Measurements from ENCODE around the gene SEMA4C. TPM values are rescaled to one million over a fixed set of nuclear protein-coding genes. Genes with fewer than 3 reads are reported as not detected.

SEMA4C gene
- total RNA-seq, 1 experiment from 2014 or later, result 40.2 TPM

- no peaks in the 10 kb centered on the region for H3K36me3 ChIP-seq (ENCODE audit: control insufficient read depth, insufficient read depth, low read length)
- H3K4me3 ChIP-seq (ENCODE audit: low read depth in 2 of 2, low read length in 2 of 2), result no peak overlapping the region
- ChIA-PET POLR2A (interaction anchor here (0.7 kb wide), 1 partner anchor 10 kb away, joined by 3 read pairs; no protein-coding TSS in a partner anchor), CTCF (interaction anchor here (1.1 kb wide), 1 partner anchor 470 kb away, joined by 5 read pairs; no protein-coding TSS in a partner anchor)
- H3K9me3 ChIP-seq (ENCODE audit: control insufficient read depth, insufficient read depth, low read depth, low read length), result no peaks in the 10 kb centered on the region
- H3K27me3 ChIP-seq (ENCODE audit: control insufficient read depth, insufficient read depth, low read length), result no peaks in the 10 kb centered on the region
- no TSS peak for BruUV-seq (replicated peaks)
- in situ Hi-C loops (cut with HindIII; ENCODE audit: low pct_unique_long_range_greater_than_20kb, low sequenced_read_pairs) (no loop called here), intact Hi-C loops (cut with micrococcal nuclease; ENCODE audit: unreplicated experiment) (no loop called here)
- 0 out of 2 replicates have a peak, but pooled peaks cover 3% of the 10 kb centered on the region for H3K4me1 ChIP-seq (ENCODE audit: control insufficient read depth, insufficient read depth, low read length)
- DNase-seq (ENCODE audit: low read depth, low spot score) (no peak), ATAC-seq (no peak)
- no peak for TF ChIP-seq REST (IDR thresholded peaks at IDR 0.05; ENCODE audit: insufficient read depth in 1 of 2, low read depth in 2 of 2, low read length in 1 of 2)
- TF ChIP-seq SIN3A (IDR thresholded peaks at IDR 0.05; ENCODE audit: borderline replicate concordance, insufficient read depth, low read depth, low read length), result no peak
- no peak for TF ChIP-seq TCF7L2 (IDR thresholded peaks at IDR 0.05; ENCODE audit: low read depth, low read length)
- TF ChIP-seq CTCF (IDR thresholded peaks at IDR 0.05), result no peak
- TF ChIP-seq POLR2AphosphoS5 (IDR thresholded peaks at IDR 0.05; ENCODE audit: low read depth, low read length), result no peak
- H3K27ac ChIP-seq (ENCODE audit: low read length), result no peak overlapping the region
These were observed 9.1 kb upstream of the SEMA4C start for GRCh38 chr2:96878796-96879544.

- ChIA-PET CTCF (interaction anchor here (0.6 to 1.0 kb wide), 2 partner anchors 9 to 10 kb away, joined by 3 read pairs; no protein-coding TSS in a partner anchor), POLR2A (no interaction called here)
- Histone ChIP-seq H3K36me3 (ENCODE audit: control insufficient read depth, insufficient read depth, low read length) (no peaks in the 10 kb centered on the region), H3K4me3 (ENCODE audit: low read depth in 2 of 2, low read length in 2 of 2) (no peak overlapping the region), H3K9me3 (ENCODE audit: control insufficient read depth, insufficient read depth, low read depth, low read length) (no peaks in the 10 kb centered on the region), H3K4me1 (ENCODE audit: control insufficient read depth, insufficient read depth, low read length) (peaks cover 9% of the 10 kb centered on the region; the same call in 1 of the 2 replicates), H3K27me3 (ENCODE audit: control insufficient read depth, insufficient read depth, low read length) (no peaks in the 10 kb centered on the region), H3K27ac (ENCODE audit: low read length) (no peak overlapping the region)
- ATAC-seq, result no peak
- BruUV-seq (replicated peaks), result no TSS peak
- TF ChIP-seq REST (IDR thresholded peaks at IDR 0.05; ENCODE audit: insufficient read depth in 1 of 2, low read depth in 2 of 2, low read length in 1 of 2), result no peak
- no peak for TF ChIP-seq POLR2AphosphoS5 (IDR thresholded peaks at IDR 0.05; ENCODE audit: low read depth, low read length)
- no peak for TF ChIP-seq SIN3A (IDR thresholded peaks at IDR 0.05; ENCODE audit: borderline replicate concordance, insufficient read depth, low read depth, low read length)
- no peak for TF ChIP-seq CTCF (IDR thresholded peaks at IDR 0.05)
- no peak for TF ChIP-seq TCF7L2 (IDR thresholded peaks at IDR 0.05; ENCODE audit: low read depth, low read length)
- in situ Hi-C loops (cut with HindIII; ENCODE audit: low pct_unique_long_range_greater_than_20kb, low sequenced_read_pairs) (no loop called here), intact Hi-C loops (cut with micrococcal nuclease; ENCODE audit: unreplicated experiment) (no loop called here)
- DNase-seq (ENCODE audit: low read depth, low spot score), result no peak
These were observed 8.3 kb upstream of the SEMA4C start for GRCh38 chr2:96878171-96878570.
